Mononuclear cell (primary cell): ENCODE data around the gene RPS6KB1. TPM values are rescaled to one million over a fixed set of nuclear protein-coding genes. Genes with fewer than 3 reads are reported as not detected.
"Not testable (repeated sequence)": the region's sequence is repeated elsewhere in the genome, so short reads cannot be mapped to it uniquely, and the experiment has no call there.

ENCODE experiments used
- H3K27me3 ChIP-seq: 2 replicates; pipeline ENCODE4 v1.6.0; 2011; ENCODE audit warnings: low read length, control low read depth; ENCODE audit not compliant: insufficient read depth
- H3K4me1 ChIP-seq: 2 replicates; pipeline ENCODE4 v1.5.1; 2011; ENCODE audit warnings: mild to moderate bottlenecking, low read length, control low read depth; ENCODE audit not compliant: insufficient read depth
- H3K4me3 ChIP-seq: 2 replicates; pipeline ENCODE4 v1.5.1; 2011; ENCODE audit warnings: mild to moderate bottlenecking, low read length, moderate library complexity
- H3K9me3 ChIP-seq: 2 replicates; pipeline ENCODE4 v1.5.1; 2011; ENCODE audit warnings: low read depth, mild to moderate bottlenecking, control low read depth, low read length
- total RNA-seq: library from RNA; depleted of rRNA; stranded (reverse); fragments of >200 nt; gene quantifications from one replicate; pipeline ENCODE4 v1.2.3, GENCODE V29; 2012

The RPS6KB1 gene
- total RNA-seq, 1 donor, result 86.8 TPM

DNA sequence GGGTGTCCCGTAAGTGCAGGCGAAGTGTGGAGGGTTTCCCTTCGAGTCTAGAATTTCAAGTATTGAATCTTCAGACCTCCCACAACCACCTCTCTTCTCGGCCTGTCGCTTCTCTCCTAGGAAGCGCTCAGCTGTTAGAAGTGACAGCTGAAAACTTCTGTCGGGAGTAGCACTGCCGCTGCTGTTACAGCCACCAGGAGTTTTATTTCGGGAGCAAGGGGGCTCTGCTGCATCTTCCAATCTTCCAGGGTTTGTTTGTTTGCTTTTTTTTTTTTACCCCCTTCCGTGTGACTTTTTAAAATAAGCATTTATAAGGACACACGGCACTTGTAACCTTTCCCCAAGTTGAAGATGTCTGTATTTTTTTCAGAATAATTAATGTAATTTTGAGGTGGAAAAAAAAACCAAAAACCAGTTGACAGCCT lies 767 bp downstream of the RPS6KB1 start:
- no peaks in the 10 kb centered on the region for H3K27me3 ChIP-seq
- peaks cover 43% of the 10 kb centered on the region for H3K4me1 ChIP-seq
- H3K4me3 ChIP-seq, result peak overlapping the region; percentile 79
- H3K9me3 ChIP-seq, result no peaks in the 10 kb centered on the region

DNA sequence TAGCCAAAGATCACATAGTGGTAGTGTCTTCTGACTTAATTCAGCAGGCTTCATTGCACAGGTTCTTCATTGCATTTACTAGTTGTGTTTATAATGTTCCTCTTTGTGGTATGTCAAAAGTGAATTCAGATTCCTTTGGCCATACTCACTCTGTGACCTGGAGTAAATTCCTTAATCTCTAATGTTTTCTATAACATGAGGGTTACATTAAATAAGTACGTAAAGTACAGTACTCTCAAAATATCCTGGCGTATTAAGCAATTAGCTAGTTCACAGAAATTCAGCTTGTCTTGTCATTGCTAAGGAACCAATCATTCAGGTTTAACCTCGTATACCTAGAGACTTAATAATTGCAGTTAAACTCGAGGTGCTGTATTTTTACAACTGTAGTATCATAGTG lies 4.2 kb downstream of the RPS6KB1 start:
- Histone ChIP-seq H3K27me3 (no peaks in the 10 kb centered on the region), H3K4me1 (peaks cover 37% of the 10 kb centered on the region), H3K4me3 (no peak overlapping the region), H3K9me3 (no peaks in the 10 kb centered on the region)

- Histone ChIP-seq H3K4me3 (no peak overlapping the region), H3K4me1 (peaks cover 27% of the 10 kb centered on the region), H3K9me3 (no peaks in the 10 kb centered on the region), H3K27me3 (no peaks in the 10 kb centered on the region)
Measured at GRCh38 chr17:59899099-59899498, 6.2 kb downstream of the RPS6KB1 start.

DNA sequence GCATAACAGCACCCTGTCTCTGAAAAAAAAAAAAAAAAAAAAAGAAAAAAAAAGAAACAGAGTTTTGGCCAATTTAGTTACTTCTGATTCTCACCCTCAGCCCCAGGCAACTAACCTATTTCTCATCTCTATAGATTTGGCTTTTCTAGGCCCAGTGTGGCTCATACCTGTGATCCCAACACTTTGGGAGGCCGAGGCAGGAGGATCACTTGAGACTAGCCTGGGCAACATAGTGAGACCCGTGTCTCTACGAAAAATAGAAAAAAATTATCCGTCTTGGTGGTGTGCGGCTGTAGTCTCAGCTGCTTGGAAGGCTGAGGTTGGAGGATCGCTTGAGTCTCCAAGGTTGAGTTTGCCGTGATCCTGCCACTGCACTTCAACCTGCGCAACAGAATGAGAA lies 8.7 kb downstream of the RPS6KB1 start:
- Histone ChIP-seq H3K4me1 (peaks cover 9% of the 10 kb centered on the region), H3K9me3 (no peaks in the 10 kb centered on the region), H3K27me3 (no peaks in the 10 kb centered on the region), H3K4me3 (no peak overlapping the region)

- Histone ChIP-seq H3K27me3 (no peaks in the 10 kb centered on the region), H3K4me1 (peaks cover 7% of the 10 kb centered on the region), H3K9me3 (no peaks in the 10 kb centered on the region), H3K4me3 (no peak overlapping the region)
Measured at GRCh38 chr17:59903455-59903854, 10.5 kb downstream of the RPS6KB1 start.

GRCh38 chr17:59907467-59907866 lies 14.5 kb downstream of the RPS6KB1 start:
- Histone ChIP-seq H3K4me3 (no peak overlapping the region), H3K9me3 (no peaks in the 10 kb centered on the region), H3K27me3 (no peaks in the 10 kb centered on the region), H3K4me1 (no peaks in the 10 kb centered on the region)

- Histone ChIP-seq H3K4me1 (no peaks in the 10 kb centered on the region), H3K4me3 (no peak overlapping the region)
Measured at GRCh38 chr17:59914274-59914854, 21.4 kb downstream of the RPS6KB1 start.

DNA sequence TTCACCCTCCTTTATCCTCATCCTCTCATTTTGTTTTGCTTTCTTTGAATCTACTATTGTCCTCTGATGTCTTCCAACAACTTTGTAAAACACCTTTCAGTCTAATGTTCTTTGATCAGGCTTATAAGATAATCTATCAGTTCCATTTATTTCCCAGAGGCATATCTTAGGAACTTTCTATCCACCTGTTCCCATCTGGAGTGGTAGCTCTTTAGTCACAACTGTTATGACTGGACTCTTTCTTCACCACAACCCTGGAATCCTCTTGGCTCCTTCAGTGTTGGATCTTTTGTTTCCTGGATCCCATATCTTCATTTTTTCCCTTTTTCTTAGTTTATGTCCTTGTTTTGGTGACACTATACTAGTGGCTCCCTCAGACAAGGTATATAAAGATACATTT lies 23.5 kb downstream of the RPS6KB1 start:
- Histone ChIP-seq H3K9me3 (no peaks in the 10 kb centered on the region), H3K27me3 (no peaks in the 10 kb centered on the region), H3K4me1 (no peaks in the 10 kb centered on the region), H3K4me3 (no peak overlapping the region)

More at GRCh38 chr17:59914274-59914854, 21.4 kb downstream of the RPS6KB1 start:
- Histone ChIP-seq H3K27me3 (no peaks in the 10 kb centered on the region), H3K9me3 (no peaks in the 10 kb centered on the region)

DNA sequence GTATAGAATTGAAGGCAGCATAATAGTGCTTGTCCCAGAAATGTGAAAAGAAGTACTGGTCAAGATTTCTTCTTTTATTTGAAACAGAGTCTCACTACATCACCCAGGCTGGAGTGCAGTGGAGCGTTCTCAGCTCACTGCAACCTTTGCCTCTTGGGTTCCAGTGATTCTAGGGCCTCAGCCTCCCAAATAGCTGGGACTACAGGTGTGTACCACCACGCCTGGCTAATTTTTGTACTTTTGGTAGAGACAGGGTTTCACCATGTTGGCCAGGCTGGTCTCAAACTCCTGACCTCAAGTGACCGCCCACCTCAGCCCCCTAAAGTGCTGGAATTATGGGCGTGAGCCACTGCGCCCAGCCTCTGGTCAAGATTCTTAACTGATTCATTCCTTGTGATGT lies 27.7 kb downstream of the RPS6KB1 start:
- H3K4me1 ChIP-seq, H3K4me3 ChIP-seq, H3K27me3 ChIP-seq, H3K9me3 ChIP-seq: not testable (repeated sequence)

DNA sequence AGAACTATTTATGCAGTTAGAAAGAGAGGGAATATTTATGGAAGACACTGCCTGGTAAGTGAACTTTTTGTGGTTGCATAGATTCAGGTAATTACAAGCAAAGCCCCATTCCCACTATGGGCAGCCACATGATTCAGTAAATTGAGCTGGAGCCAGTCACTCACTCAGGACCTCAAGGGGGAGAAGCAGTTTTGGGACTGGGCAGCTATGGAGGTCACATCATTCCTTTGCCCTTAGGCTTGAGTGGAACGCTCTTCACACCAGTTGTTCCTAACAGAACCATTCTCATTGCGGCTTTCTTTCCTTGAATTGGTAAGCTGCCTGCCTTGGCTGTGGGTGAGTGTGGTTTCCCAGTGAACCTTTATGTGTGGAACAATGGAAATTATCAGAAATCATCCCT lies 37.2 kb downstream of the RPS6KB1 start:
- H3K27me3 ChIP-seq, H3K9me3 ChIP-seq, H3K4me3 ChIP-seq, H3K4me1 ChIP-seq: not testable (repeated sequence)

- H3K9me3 ChIP-seq, H3K4me3 ChIP-seq, H3K27me3 ChIP-seq, H3K4me1 ChIP-seq: not testable (repeated sequence)
Measured at GRCh38 chr17:59930768-59931167, 37.8 kb downstream of the RPS6KB1 start.

- not testable (repeated sequence) for H3K27me3 ChIP-seq, H3K4me1 ChIP-seq, H3K4me3 ChIP-seq, H3K9me3 ChIP-seq
Measured at GRCh38 chr17:59933317-59933716, 40.4 kb downstream of the RPS6KB1 start.

DNA sequence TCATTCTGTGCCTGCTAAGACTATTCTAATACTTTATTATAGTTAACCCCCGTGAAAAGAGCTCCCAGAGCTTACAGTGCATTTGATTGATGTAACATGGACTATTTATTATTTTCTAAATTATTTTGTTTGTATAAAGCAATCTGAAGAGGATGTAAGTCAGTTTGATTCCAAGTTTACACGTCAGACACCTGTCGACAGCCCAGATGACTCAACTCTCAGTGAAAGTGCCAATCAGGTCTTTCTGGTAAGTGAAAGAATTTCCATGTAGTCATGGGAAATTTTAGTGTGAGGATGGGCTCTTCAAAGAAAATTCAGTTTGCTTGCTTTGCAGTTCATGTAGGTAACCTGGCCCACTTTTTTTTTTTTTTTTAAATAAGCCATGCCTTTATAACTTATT lies 47.8 kb downstream of the RPS6KB1 start:
- H3K4me3 ChIP-seq, H3K4me1 ChIP-seq: not testable (repeated sequence)

DNA sequence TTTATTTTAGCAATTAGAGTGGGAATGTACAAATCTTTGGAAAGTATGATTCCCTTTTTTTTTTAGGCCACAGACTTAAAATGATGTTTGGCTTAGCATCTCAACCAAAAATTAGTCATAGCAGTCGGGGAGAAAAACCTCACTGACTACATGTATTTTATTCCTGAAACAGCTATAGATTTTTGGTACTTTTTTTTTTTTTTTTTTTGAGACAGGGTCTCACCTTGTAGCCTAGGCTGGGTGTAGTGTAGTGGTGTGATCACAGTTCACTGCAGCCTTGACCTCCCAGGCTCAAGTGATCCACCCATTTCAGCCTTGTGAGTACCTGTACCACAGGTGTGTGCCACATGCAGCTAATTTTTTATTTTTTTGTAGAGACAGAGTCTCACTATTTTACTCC lies 48.2 kb downstream of the RPS6KB1 start:
- no peaks in the 10 kb centered on the region for H3K9me3 ChIP-seq
- no peaks in the 10 kb centered on the region for H3K4me1 ChIP-seq
- H3K4me3 ChIP-seq, result no peak overlapping the region
- no peaks in the 10 kb centered on the region for H3K27me3 ChIP-seq

More for the DNA sequence above, 47.8 kb downstream of the RPS6KB1 start:
- H3K9me3 ChIP-seq, H3K27me3 ChIP-seq: not testable (repeated sequence)

DNA sequence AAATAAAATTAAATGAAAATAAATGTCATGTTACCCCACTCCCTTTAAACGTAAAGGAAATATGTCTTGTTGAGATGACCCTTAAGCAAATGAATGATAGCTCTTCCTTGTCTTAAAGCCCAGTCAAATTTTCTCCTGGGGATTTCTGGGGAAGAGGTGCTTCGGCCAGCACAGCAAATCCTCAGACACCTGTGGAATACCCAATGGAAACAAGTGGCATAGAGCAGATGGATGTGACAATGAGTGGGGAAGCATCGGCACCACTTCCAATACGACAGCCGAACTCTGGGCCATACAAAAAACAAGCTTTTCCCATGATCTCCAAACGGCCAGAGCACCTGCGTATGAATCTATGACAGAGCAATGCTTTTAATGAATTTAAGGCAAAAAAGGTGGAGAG lies 53.5 kb downstream of the RPS6KB1 start:
- not testable (repeated sequence) for H3K4me3 ChIP-seq, H3K4me1 ChIP-seq, H3K9me3 ChIP-seq, H3K27me3 ChIP-seq

DNA sequence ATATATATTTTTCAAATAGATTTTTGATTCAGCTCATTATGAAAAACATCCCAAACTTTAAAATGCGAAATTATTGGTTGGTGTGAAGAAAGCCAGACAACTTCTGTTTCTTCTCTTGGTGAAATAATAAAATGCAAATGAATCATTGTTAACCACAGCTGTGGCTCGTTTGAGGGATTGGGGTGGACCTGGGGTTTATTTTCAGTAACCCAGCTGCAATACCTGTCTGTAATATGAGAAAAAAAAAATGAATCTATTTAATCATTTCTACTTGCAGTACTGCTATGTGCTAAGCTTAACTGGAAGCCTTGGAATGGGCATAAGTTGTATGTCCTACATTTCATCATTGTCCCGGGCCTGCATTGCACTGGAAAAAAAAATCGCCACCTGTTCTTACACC lies 54.4 kb downstream of the RPS6KB1 start:
- H3K4me3 ChIP-seq, H3K27me3 ChIP-seq, H3K9me3 ChIP-seq, H3K4me1 ChIP-seq: not testable (repeated sequence)

- Histone ChIP-seq H3K27me3 (no peaks in the 10 kb centered on the region), H3K4me1 (no peaks in the 10 kb centered on the region), H3K9me3 (no peaks in the 10 kb centered on the region), H3K4me3 (no peak overlapping the region)
Measured at GRCh38 chr17:59950049-59950448, 57.1 kb downstream of the RPS6KB1 start.
